Thymus (tissue), 11 donors: ENCODE results near the gene CHADL. TPM values are rescaled to one million over a fixed set of nuclear protein-coding genes. Genes with fewer than 3 reads are reported as not detected.

Source experiments
- DNase-seq, 9 donors: peaks; one replicate each; pipeline ENCODE4 v3.0.0-alpha.2; 2013; ENCODE audit warnings: low spot score in 9 of 9, low read depth in 6 of 9, missing footprints in 1 of 9
- H3K27ac ChIP-seq, 2 donors: one replicate each; pipeline ENCODE4 v1.5.1; 2013; ENCODE audit warnings: control low read depth in 1 of 2, low read depth in 1 of 2, low read length in 1 of 2, mild to moderate bottlenecking in 1 of 2, moderate library complexity in 1 of 2
- H3K27me3 ChIP-seq, 2 donors: one replicate each; pipeline ENCODE4 v1.5.1; 2013; ENCODE audit warnings: low read length in 1 of 2; ENCODE audit not compliant: control insufficient read depth in 2 of 2, insufficient read depth in 1 of 2
- H3K36me3 ChIP-seq, 2 donors: one replicate each; pipeline ENCODE4 v1.5.1; 2013; ENCODE audit warnings: low read length in 1 of 2, mild to moderate bottlenecking in 1 of 2, moderate library complexity in 1 of 2; ENCODE audit not compliant: control insufficient read depth in 2 of 2, insufficient read depth in 2 of 2
- H3K4me1 ChIP-seq, 2 donors: one replicate each; pipeline ENCODE4 v1.5.1; 2013; ENCODE audit warnings: low read length in 2 of 2; ENCODE audit not compliant: control insufficient read depth in 2 of 2, insufficient read depth in 2 of 2
- H3K4me3 ChIP-seq, 2 donors: one replicate each; pipeline ENCODE4 v1.5.1; 2013; ENCODE audit warnings: low read length in 2 of 2, control low read depth in 1 of 2, mild to moderate bottlenecking in 1 of 2
- H3K9me3 ChIP-seq, 2 donors: one replicate each; pipeline ENCODE4 v1.5.1; 2013; ENCODE audit warnings: low read length in 1 of 2, mild to moderate bottlenecking in 1 of 2; ENCODE audit not compliant: control insufficient read depth in 2 of 2, insufficient read depth in 1 of 2
- WGBS: extraction: QIAGEN DNeasy Blood & Tissue Kit; methylation state at CpG from one replicate; pipeline ENCODE4 v1.1.7; 2013; 5-methylcytosine and 5-hydroxymethylcytosine counted together
- polyA plus RNA-seq: library from polyadenylated mRNA; stranded (reverse); fragments of 200-250 nt; gene quantifications from one replicate; pipeline ENCODE4 v1.2.3, GENCODE V29; 2013
- total RNA-seq: library from RNA; stranded (reverse); fragments of 120-200 nt; gene quantifications from one replicate; pipeline ENCODE4 v1.2.4, GENCODE V29; 2013
- donor health status: healthy.

The CHADL gene
- total and polyA plus RNA-seq, 2 donors, result 1.7 to 3.4 TPM

DNA sequence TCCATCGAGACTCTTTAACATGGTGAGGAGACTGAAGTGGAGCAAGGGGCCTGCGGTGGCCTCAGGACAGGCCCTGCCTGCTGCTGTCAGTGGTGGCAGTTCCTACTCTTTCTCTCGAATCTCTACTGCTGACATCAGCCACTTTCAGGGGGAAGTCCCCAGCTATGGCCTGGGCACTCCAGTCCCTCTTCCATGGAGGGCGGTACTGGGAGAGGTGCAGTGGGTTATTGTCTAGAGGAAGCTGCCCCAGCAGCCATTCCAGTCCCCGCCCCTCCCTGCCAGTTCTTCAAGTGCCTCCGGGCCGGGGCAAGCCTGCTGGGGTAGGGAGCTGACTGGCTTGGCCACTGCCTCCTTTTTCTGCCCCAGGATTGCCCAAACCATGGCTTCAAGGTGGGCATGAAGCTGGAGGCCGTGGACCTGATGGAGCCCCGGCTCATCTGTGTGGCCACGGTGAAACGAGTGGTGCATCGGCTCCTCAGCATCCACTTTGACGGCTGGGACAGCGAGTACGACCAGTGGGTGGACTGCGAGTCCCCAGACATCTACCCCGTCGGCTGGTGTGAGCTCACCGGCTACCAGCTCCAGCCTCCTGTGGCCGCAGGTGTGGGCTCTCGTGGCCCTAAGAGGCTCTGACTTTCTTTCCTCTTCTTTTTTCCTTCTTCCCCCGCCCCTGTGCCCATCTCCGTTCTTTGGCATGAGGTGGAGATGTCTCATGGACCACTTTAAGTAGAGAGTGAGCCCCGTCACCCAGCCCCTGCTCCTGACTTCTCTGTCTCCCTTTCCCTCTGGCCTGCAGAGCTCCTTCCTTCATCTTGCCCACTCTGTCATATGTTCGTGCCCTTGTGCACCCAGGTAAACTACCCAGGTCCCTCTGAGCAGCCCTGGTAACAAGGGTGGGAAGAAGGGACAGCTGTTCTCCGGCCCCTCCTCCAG, 13.7 kb downstream of the CHADL start:
- H3K9me3 ChIP-seq, result no peaks in the 10 kb centered on the region
- no peaks in the 10 kb centered on the region for H3K27me3 ChIP-seq
- WGBS, result 97% methylated on average over 26 of the region's 26 CpGs
- no peaks in the 10 kb centered on the region for H3K4me1 ChIP-seq
- no peak overlapping the region for H3K4me3 ChIP-seq
- DNase-seq, result no peak
- no peak overlapping the region for H3K27ac ChIP-seq
- peaks cover 73 to 75% of the 10 kb centered on the region in 2 donors for H3K36me3 ChIP-seq

DNA sequence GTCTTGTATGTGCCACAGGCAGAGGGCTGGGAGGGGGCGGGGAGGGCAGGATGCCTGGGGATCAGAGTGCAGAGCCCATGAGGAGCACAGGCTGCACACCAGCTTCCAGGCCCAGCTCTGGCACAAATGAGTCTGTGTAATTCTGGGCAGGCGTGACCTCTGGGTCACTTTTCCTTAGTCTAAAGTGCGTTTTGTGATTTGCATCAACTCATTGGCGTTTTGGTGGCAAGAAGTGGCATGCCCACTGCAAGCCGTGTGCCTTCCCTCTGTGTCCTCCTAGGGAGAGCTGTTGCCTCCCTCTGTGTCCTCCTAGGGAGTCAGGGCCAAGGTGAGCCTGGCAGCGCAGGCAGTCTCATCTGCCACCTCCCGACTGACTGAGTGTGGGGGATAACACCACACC, 17.2 kb downstream of the CHADL start:
- no peak for DNase-seq

DNA sequence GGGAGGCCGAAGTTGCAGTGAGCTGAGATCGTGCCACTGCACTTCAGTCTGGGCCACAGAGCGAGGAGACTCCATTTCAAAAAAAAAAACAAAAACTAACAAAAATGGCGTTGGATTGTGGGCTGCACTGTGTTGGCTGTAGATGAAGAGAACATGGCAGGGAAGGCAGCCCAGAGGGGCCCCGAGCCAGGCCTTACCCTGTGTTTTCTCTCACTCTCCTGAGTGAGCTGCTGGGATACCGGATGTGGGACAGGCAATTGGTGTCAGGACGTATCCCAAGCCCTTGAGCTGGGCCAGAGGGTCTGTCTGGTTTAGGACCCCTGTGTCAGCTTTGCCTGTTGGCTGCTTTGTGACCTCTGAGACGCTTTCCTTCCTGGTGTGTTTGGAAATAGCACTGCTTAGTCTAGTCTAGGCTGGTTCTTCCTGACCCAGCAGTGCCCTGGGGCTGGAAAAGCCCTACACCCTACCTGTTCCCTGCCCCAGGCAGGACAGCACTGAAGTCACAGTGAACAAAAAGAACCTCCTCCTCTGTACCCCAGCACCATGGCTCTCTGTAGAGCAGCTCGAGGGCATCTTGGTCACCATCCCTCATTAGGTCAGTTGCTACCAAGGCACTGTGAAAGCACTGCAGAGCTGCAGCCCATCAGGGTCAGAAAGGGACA, 17.8 kb downstream of the CHADL start:
- Histone ChIP-seq H3K27ac (no peak overlapping the region), H3K36me3 (peaks cover 67 to 75% of the 10 kb centered on the region in 2 donors), H3K27me3 (no peaks in the 10 kb centered on the region), H3K9me3 (no peaks in the 10 kb centered on the region), H3K4me1 (peaks cover 0 to 2% of the 10 kb centered on the region in 2 donors), H3K4me3 (no peak overlapping the region)
- no peak for DNase-seq
- 97% methylated on average over 9 of the region's 9 CpGs for WGBS

More for the DNA sequence above, 17.2 kb downstream of the CHADL start:
- Histone ChIP-seq H3K4me1 (no peaks in the 10 kb centered on the region), H3K4me3 (no peak overlapping the region), H3K27me3 (no peaks in the 10 kb centered on the region), H3K27ac (no peak overlapping the region), H3K36me3 (peaks cover 72 to 76% of the 10 kb centered on the region in 2 donors), H3K9me3 (no peaks in the 10 kb centered on the region)
- WGBS, result 97% methylated on average over 7 of the region's 7 CpGs

DNA sequence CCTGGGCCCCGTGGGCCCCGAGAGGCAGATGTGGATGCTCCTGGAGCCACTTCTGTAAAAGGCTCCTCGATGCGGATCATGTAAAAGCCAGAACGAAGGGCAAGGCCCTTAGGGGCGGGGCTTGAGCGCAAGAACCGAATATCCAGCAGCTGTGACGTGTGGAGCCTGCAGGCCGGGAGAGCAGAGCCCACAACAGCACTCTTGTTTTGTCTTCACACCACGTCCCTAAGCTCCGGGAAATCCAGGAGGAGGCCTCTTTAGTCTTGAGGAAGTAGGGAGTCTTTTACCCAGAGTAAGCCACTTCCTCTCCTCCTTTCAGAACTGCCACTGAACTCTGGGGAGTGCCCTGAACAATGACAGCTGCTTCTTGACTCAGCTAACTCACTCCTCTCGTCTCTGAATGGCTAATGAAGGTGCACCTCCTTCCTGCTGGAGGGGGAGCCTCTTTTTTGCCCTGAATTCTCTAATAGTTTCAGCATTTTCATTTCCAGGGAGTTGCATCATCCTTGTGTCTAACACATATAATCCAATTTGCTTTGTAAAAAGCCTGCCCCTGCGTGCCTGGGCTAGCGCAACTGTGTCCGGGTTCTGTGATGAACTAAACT, 23.1 kb downstream of the CHADL start:
- Histone ChIP-seq H3K4me1 (peaks cover 10 to 24% of the 10 kb centered on the region in 2 donors), H3K36me3 (peaks cover 36 to 52% of the 10 kb centered on the region in 2 donors), H3K27me3 (no peaks in the 10 kb centered on the region), H3K4me3 (peak overlapping the region; percentile 29 to 39), H3K27ac (peak overlapping the region; percentile 85 to 86), H3K9me3 (peaks cover 2 to 14% of the 10 kb centered on the region in 2 donors)
- DNase-seq, result peak in 6 of 9 donors; percentile 52 to 84 (median 66)
- WGBS, result 21% methylated on average over 16 of the region's 16 CpGs

DNA sequence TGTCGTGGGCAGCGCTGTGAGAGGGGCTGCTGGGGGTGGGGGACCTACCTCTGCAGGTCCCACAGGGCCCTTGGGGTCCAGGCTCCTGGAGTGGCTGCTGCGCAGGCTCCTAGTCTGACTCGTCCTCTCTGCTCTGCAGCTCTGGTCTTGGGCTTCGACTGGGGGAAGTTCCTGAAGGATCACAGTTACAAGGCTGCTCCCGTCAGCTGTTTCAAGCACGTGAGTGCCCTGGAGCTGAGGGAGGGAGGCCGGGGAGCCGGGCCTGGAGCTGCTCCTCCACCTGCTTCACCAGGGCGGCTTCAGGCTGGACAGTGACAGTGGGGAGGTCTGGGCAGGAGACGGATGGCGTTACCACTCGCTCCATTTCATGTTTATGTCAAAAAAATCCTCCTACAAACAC, 23.7 kb downstream of the CHADL start:
- H3K4me1 ChIP-seq, result peaks cover 10 to 24% of the 10 kb centered on the region in 2 donors
- peaks cover 29 to 47% of the 10 kb centered on the region in 2 donors for H3K36me3 ChIP-seq
- no peak for DNase-seq
- H3K27ac ChIP-seq, result peak overlapping the region; percentile 85 to 86
- no peaks in the 10 kb centered on the region for H3K27me3 ChIP-seq
- H3K4me3 ChIP-seq, result no peak overlapping the region
- peaks cover 2 to 14% of the 10 kb centered on the region in 2 donors for H3K9me3 ChIP-seq
- 93% methylated on average over 13 of the region's 13 CpGs for WGBS

DNA sequence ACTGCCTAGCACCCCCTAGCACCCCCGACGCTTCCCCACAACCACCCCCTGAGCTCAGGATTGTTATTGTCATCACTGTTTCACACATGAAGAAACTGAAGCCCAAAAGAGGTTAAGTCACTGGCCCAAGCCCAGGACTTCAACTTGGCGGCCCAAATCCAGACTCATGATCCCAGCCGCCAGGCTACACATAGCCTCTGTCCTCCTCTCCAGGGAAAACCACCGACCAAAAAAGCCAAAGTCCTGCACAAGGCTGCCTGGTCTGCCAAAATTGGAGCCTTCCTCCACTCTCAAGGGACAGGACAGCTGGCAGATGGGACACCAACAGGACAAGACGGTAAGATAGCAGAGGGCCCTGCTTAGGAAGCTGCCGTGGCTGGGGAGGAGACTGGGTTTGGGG, 24.8 kb downstream of the CHADL start:
- H3K9me3 ChIP-seq, result peaks cover 2 to 14% of the 10 kb centered on the region in 2 donors
- H3K4me3 ChIP-seq, result no peak overlapping the region
- H3K36me3 ChIP-seq, result peaks cover 27 to 47% of the 10 kb centered on the region in 2 donors
- H3K27ac ChIP-seq, result peak overlapping the region in 1 of 2 donors; percentile 3
- peaks cover 10 to 24% of the 10 kb centered on the region in 2 donors for H3K4me1 ChIP-seq
- no peak for DNase-seq
- no peaks in the 10 kb centered on the region for H3K27me3 ChIP-seq
- over 99% methylated on average over 7 of the region's 7 CpGs for WGBS

DNA sequence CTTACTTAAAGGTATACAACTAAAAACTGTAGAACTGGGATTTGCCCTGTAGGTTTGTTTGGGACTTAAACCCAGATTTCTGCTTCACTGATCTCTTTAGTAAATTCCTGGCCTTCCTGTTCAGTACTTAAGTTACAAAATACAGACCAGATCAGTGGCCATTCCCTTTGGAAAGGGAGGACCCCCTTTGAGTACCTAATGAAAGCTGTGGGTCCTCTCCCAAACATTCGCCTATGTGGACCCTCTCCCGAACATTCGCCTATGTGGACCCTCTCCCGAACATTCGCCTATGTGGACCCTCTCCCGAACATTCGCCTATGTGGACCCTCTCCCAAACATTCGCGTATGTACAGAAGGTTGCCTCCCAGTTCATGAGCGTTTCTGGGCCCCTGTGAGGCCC, 25.3 kb downstream of the CHADL start:
- Histone ChIP-seq H3K4me1 (peaks cover 10 to 24% of the 10 kb centered on the region in 2 donors), H3K27ac (no peak overlapping the region), H3K4me3 (no peak overlapping the region), H3K9me3 (peaks cover 2 to 14% of the 10 kb centered on the region in 2 donors), H3K27me3 (no peaks in the 10 kb centered on the region), H3K36me3 (peaks cover 27 to 45% of the 10 kb centered on the region in 2 donors)
- DNase-seq, result no peak
- WGBS, result 97% methylated on average over 10 of the region's 10 CpGs

DNA sequence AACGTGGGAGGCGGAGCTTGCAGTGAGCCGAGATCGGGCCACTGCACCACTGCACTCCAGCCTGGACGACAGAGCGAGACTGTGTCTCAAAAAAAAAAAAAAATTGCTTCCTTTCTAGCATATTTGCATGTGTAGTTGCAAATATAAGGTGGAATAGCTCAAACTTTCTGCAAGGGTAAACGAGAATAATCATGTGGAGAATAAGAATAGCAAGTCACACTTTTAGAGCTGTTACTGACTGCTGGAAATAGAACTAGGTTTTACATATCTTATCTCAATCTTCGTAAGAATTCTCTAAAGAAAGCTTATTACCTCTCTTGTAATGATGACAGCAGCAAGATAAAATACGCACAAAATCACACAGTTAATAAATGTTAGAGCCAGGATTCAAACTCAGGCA, 34.0 kb downstream of the CHADL start:
- Histone ChIP-seq H3K36me3 (peaks cover 8 to 19% of the 10 kb centered on the region in 2 donors), H3K27me3 (peaks cover 0 to 4% of the 10 kb centered on the region in 2 donors), H3K9me3 (no peaks in the 10 kb centered on the region), H3K4me3 (no peak overlapping the region), H3K4me1 (peaks cover 11 to 12% of the 10 kb centered on the region in 2 donors), H3K27ac (no peak overlapping the region)
- WGBS, result 98% methylated on average over 9 of the region's 9 CpGs
- no peak for DNase-seq
